HG03469 (cell line): ENCODE data around the gene EIF4B.
"Not testable (repeated sequence)": the region's sequence is repeated elsewhere in the genome, so short reads cannot be mapped to it uniquely, and the experiment has no call there.

Experiments
- ATAC-seq: cut with Tn5 transposase; IDR thresholded peaks from one replicate; pipeline ENCODE4 v1.9.1; 2021; ENCODE audit warnings: mild to moderate bottlenecking, moderate library complexity, moderate number of reproducible peaks; ENCODE audit not compliant: unreplicated experiment

Gene EIF4B, protein sequence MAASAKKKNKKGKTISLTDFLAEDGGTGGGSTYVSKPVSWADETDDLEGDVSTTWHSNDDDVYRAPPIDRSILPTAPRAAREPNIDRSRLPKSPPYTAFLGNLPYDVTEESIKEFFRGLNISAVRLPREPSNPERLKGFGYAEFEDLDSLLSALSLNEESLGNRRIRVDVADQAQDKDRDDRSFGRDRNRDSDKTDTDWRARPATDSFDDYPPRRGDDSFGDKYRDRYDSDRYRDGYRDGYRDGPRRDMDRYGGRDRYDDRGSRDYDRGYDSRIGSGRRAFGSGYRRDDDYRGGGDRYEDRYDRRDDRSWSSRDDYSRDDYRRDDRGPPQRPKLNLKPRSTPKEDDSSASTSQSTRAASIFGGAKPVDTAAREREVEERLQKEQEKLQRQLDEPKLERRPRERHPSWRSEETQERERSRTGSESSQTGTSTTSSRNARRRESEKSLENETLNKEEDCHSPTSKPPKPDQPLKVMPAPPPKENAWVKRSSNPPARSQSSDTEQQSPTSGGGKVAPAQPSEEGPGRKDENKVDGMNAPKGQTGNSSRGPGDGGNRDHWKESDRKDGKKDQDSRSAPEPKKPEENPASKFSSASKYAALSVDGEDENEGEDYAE

DNA sequence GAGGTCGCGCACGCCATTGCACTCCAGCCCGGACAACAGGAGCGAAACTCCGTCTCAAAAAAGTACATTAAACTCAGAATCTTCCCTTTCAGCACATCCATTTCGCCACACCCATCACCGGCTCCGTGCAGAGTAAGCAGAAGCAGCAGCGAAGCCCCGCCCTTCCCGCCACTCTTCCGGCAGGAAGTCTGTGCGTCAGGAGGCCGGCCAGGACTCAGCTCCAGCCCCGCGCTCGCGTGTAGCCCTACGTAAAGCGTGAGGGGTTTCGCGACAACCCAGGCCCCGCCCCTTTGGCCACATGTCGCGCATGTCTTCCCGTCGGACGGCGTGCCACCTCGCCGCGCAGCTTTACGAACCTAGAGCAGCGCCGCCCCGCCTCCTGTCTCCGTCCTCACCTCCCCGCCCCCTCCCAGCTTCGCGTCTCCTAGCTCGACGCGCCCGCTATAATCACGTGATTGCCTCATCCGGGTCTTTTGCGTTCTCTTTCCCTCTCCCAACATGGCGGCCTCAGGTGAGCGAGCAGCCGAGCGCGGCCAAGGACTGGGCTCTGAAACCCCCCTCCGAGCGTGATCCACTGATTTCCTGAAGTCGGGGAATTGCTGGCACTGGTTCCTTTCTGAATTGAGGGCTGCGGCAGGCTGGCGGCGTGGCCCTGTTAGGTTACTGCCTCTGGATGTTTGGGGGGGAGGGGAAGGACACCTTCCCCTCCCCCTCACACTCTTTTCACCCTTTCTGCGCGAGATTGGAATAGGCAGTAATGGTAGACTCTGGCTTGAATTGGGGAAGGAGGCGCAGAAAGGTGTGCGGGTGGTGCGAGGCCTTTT lies at the start of gene EIF4B:
EIF4B (plus strand) TSS at position 471 of the 824 bp plus-strand sequence; CDS start at position 499, 28 bp downstream.
- peak; percentile 83 for ATAC-seq

DNA sequence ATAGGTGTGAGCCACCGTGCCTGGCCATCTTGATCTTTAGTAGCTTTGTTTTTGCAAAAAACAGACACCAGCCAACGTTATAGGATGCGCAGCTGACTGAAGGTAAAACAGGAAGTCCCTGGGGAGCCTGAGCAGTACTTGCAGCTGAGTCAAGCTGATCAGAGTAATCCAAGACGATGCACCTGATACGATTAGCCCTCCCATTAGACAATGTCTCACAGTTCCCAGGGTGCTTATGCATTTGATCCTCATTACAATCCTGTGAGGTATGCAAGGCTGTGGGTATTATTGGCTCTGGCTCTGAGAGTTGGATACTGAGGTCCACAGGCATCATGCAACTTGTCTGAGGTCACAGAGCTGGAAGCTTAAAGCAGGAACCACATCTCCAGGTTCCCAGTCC lies 49.3 kb upstream of the EIF4B start:
- no peak for ATAC-seq

DNA sequence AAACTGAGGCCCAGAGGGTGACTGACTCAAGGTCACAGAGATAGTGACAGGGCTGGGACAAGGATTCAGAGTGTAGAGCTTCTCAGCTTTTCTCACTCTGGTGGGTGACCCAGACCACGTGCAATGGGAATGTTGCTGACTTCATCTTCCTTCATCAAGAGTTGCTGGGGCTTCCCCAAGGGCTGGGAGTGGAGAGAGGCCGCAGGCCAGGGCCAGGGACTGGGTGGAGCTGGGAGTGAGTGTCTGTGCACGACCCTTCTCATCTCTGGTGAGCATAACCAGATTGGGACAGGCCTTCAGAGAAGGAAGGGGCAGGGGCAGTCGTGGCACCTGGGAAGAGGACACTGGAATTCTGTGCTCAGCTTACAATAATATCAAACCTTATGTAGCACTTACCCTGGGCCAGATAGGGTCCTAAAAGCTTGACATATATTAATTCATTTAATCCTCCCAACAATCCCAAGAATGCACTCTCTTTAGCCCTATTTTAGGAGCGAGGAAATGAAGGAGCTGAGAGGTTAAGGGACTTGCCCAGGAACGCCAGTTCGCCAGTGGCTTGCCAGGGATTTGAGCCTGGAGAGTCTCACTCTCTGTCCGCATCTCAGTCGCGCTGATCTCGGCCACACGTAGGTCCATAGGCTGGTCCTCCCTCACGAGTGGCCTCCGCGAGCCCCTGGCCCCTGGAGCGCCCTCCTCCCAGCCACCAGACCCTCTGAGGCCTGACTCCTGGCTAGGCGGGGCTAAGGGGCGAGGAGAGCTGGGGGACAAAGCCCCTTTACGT lies 41.5 kb upstream of the EIF4B start:
- ATAC-seq = no peak

DNA sequence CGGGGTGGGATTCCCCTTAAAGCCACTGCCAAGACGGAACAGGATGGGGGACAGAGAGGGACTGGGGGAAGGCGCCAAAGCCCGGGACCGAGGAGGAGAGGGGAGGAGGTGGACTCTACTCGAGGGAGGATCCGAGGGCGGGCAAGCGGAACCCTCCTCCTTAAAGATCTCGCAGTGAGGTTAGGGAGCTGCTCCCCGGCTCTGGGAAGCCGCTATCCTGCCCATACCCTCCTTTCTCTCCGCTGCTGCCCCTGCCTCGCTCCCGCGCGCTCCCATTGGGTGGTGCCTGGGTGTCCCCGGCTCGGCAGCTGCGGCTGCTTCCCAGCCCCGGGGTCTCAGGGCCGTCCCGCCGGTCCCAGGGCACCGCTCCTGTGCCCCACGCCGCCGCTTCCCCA lies 40.9 kb upstream of the EIF4B start:
- no peak for ATAC-seq

DNA sequence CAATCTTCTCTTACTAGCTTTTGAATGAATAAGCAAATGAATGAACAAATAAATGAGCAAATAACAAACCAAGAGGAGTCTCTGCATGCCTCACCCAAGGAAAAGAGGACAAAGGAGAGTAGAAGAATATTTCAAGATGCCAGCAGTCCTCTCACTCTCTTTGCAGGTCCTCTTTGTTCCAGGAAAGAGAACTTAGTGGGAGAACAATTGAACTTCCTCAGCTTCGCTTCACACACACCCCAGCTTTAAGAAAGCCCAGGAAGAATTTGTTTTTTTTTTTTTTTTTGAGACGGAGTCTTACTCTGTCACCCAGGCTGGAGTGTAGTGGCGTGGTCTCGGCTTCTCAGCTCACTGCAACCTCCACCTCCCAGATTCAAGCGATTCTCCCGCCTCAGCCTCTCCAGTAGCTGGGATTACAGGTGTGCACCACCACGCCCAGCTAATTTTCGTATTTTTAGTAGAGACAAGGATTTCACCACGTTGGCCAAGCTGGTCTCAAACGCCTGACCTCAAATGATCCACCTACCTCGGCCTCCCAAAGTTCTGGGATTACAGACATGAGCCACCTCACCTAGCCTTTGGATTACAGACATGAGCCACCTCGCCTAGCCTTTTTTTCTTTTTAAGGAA lies 37.0 kb upstream of the EIF4B start:
- no peak for ATAC-seq

DNA sequence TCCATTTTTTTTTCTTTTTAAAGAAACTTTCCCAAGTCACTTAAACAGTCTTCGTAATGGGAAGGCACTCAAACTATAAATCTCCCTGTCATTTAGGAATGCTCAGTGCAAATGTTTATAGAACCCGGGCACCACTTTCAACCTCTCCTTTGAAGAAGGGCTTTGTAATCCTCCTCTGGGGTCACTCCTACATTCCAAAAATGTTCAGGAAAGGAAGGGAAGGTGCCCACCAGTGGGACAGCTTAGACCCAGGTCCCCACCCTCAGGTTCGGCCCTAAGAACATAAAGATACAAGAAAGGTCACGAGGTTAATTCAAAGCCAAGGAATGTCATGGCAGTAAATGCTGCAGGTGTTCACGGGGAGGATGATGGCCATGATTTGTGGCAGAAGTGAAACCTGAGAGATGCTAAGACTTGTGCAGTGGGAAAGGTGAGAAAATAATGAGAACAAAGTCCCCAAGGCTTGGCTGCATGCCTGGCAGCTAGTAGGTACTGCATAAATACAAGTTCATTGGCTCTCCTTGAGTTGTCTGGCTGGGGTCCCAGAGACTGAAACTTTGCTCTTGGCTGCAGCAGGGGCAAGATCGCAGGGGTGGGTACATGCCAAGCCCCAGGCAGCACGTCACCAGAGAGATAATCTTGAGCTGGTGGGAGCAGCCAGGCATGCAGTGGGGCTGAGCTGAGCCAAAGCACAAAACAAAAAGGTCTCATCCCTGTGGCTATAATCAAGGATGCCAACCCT lies 36.3 kb upstream of the EIF4B start:
- ATAC-seq = no peak

DNA sequence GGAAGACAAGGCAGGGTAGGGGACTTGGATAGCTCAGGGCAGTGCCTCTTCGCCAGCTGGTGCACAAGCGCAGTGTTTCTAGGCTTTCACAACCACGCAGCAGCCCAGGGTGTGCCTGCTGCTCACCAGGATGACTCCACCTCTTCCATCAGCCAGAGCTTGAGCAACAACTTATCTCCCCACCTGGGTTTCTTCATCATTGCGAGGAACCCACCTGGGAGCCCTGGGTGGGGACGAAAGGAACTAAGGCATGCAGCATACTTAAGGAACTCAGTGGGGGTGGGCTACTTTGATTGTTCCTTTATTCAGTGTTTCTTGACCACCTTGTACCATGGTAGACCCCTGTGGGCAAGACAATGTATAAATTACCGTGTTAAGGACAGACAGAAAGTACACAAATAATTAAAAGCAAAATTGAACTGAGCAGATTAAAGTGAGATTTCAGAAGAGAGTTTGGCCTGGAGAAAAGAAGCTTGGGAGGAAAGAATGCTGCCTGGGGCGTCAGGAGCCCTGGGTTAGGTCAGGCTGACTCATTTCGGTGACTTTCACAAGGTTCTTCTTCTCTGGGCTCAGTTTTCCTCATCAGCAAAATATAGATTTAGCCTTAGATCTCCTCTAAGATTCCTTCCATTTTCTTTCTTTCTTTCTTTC lies 34.5 kb upstream of the EIF4B start:
- ATAC-seq = no peak

DNA sequence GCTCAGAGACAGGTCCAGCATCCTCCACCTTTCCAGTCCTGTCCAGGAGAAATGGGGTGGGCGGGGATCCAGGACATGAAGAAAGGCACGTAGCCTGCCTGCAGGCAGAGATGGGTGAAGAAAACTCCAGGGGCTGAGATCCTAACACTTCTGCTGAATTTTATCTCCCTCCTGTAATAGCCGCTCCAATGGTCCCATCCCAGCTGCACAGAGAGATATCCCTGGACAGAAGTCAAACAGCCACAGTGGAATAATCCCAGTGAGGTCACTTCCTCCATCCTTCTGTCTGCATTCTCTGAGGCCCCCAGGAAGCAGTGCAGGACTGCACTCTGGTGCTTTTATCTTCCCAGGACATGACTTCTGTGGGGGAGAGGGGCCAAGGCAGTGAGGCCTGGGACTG lies 31.1 kb upstream of the EIF4B start:
- ATAC-seq = no peak

DNA sequence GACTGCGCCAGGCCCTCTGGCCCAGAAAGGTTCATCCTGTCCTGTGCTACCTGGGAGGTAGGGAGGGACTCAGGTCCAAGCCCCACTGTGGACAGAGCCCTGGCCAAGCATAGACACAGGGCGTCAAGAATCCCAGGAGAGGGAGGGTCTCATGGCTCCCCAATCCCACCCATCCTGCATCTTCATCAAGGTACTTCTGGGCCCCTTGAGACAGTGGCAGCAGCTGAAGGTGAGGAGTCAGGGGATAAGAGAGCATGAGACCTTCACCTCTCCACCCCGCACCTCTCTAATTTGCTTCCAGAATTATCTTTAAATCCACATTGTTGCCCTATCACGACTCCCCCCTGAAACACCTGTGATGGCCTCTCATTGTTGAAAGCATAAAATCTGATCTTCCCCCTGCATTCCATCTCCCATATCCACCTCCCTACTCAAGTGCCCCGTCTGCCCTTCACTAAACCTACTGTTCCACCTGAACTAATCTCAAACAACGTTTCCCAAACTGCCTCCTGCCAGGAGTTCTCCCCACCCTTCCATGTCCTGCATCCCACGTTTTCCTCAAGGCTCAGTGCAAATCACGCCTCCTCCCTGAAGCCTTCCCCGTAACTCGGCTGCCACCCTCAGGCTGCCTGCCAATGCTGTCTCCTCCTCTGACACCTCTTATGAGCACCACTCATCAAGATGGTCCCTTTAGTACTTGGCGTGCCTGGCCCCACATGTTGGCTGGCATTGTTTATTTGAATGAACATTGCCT lies 30.3 kb upstream of the EIF4B start:
- no peak for ATAC-seq

DNA sequence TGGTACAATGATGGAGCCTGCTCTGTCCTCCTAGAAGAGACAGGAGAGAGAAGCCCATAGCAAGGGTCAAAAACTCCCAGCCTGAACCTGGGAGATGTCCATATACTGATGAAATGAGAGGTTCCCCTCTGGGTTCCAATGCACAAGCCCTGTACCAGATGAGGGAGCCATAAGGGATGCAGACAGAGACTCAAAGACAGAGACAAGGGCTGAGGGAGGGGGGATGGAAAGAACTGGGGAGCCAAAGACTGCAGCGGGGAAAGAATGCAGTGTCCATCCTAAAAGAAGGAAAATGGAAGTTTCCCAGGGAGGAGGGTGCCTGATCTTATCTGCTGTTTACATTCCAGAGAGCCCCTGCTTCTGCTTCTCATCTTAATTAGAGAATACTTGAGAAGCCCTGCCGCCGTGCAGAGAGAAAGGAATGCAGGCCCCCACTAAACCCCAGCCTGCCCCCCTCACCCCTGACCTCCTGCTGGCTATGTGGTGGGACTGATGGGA lies 29.6 kb upstream of the EIF4B start:
- ATAC-seq = no peak

DNA sequence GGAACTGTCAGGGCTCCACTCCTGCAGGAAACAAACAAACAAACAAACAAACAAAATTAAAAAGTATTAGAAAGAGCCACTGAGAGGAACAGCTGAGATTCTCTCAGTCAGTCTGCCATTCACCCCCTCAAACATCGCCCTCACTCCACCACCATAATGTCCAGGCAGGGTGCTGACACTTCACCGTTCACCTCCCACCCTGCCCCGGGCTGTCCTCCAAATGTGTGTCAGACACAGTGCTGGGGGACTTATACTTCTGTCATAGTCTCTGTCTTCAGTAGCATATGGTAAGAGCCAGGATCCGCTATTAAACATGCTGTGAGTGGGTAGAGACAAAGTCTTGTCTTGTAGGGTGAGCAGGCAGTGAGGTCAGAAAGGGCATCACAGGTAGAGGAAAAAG lies 29.1 kb upstream of the EIF4B start:
- ATAC-seq = no peak

DNA sequence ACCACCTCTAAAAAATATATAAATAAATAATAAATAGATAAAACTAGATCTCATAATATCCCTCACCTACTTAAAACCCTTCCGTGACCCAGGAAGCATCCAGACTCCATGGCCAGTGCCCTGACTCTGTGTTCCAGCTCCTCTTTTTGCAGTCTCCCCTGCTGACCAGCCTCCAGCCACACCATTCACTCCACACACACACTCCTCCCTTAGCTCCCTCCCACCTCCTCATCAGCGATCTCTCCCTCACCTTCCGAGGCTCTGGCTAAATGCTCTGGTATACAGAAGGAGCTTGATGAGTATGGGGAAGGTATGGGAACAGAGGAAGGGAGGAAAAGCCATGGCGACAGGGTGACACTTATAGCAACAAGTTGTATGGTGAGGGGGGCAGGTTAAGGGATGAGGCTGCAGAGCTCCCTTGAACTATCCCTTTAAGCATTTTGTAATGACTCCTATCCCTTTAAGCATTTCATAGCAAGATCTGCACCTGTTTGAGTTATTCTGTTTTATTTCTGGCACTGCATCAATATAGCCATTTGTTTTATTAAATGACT lies 26.1 kb upstream of the EIF4B start:
- ATAC-seq = no peak

DNA sequence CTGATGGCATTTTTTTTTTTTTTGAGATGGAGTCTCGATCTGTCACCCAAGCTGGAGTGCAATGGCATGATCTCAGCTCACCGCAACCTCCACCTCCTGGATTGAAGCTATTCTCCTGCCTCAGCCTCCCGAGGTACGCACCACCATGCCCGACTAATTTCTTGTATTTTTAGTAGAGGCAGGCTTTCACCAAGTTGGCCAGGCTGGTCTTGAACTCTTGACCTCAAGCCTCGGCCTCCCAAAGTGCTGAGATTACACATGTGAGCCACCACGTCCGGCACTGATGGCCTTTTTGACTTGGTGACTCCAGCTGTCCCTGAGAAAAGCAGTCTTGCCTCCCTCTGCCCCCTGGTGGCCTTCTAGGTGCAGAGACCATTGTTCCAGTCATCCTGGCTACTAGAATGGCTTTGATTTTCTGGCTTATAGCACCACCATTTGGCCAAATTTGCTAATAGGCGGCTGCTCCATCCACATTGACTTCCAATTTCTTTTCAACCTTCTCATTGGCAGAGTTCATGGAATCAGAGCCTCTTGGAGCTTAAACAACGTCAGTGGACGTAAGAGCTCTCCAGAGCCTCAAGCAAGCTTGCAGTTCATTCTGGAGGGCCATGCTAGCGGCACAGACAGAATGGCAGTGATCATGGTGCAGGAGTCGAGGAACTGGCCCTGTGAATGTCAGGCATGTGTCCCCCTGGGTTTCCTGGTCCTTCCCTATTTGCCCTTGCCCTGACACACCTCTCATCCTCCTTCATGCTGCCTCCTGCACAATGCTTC lies 25.4 kb upstream of the EIF4B start:
- peak; percentile 54 for ATAC-seq

DNA sequence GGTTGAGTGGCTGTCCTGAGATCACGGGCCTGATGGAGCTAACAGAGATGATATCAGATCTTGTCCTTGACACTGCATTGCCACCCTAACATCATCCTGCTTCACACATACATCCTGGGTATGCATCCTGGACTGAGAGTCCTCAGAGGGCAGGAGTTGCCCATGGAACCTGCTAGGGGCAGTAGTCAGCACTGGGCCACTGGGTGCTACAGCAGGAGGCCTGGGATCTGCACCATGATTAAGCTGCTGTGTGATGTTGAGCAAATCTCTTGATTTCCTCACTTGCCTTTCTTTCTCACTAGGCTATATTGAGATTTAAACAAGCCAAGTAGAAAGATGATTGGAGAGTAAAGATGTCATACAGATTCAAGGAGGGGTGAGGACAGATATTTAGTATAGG lies 22.1 kb upstream of the EIF4B start:
- ATAC-seq = no peak

DNA sequence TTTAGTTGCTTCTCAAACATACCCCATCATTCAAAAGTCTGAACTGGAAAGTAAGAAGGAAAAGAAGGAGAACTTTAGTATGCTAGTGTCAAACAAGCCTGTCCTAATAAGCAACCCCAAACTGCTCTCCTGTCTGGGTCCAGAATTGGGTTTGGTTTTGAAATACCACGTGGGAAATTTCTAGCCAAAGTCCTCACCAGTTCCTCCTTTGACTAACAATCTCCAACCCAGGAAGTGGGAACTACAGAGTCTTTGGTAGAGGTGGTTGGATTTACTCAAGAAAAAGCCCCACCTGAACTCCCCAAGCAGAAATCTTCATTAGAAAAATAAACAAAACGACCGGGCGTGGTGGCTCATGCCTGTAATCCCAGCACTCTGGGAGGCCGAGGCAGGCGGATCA lies 17.4 kb upstream of the EIF4B start:
- ATAC-seq = no peak

DNA sequence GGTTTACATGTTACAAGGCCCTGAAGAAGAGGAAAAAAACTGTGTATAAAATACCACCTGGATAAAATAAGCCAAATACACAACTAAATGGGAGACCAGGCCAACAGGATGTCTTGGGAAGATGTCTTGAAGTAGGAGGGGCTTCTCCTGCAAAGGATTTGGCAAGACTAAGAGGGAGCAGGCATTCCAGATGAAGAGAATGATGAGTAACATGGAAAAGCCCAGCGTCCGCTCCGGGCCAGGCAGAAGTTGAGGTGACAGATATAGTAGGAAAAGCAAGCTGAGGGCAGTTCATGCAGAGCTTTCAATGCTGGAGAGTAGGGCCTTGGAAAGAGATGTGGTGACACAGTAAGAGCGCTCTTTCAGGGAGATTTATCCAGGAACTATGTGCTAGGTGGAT lies 16.1 kb upstream of the EIF4B start:
- ATAC-seq = no peak

DNA sequence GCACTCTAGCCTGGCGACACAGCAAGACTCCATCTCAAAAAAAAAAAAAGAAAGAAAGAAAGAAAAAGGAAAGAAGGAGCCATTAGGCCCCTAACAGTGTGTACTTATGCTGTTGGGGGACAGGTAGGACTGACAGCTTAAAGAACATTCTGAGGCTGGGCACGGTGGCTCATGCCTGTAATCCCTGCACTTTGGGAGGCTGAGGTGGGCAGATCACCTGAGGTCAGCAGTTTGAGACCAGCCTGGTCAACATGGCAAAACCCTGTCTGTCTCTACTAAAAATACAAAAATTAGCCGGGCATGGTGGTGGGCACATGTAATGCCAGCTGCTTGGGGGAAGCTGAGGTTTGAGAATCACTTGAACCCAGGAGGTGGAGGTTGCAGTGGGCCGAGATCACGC lies 14.0 kb upstream of the EIF4B start:
- ATAC-seq = not testable (repeated sequence)
